LNCAP (cell line): ENCODE measurements around the gene CHCHD6.

Source experiments
- TF ChIP-seq, protein P1 (sequence below): fragments of 450-650 bp; IDR thresholded peaks from 2 replicates; pipeline ENCODE4 v1.5.1; 2017; ENCODE audit warnings: mild to moderate bottlenecking

The CHCHD6 gene

DNA sequence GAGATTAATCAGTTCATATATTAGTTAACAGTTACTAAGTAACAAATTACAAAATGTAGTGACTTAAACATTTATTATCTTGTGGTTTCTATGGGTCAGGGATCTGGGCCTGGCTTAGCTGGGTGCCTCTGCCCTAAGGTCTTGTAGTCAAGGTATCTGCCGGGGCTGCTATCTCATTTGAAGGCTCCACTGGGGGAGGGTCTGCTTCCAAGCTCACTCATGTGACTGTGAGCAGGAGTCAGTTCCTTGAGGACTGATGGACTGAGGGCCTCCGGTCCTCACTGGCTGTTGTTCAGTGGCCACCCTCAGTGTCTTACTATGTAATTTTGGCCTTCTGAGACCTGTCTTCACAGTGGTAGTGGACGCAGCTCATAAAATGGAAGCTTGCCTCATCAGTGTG, 143.0 kb downstream of the CHCHD6 start:
- TF ChIP-seq, protein P1, sequence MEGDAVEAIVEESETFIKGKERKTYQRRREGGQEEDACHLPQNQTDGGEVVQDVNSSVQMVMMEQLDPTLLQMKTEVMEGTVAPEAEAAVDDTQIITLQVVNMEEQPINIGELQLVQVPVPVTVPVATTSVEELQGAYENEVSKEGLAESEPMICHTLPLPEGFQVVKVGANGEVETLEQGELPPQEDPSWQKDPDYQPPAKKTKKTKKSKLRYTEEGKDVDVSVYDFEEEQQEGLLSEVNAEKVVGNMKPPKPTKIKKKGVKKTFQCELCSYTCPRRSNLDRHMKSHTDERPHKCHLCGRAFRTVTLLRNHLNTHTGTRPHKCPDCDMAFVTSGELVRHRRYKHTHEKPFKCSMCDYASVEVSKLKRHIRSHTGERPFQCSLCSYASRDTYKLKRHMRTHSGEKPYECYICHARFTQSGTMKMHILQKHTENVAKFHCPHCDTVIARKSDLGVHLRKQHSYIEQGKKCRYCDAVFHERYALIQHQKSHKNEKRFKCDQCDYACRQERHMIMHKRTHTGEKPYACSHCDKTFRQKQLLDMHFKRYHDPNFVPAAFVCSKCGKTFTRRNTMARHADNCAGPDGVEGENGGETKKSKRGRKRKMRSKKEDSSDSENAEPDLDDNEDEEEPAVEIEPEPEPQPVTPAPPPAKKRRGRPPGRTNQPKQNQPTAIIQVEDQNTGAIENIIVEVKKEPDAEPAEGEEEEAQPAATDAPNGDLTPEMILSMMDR = no peak

DNA sequence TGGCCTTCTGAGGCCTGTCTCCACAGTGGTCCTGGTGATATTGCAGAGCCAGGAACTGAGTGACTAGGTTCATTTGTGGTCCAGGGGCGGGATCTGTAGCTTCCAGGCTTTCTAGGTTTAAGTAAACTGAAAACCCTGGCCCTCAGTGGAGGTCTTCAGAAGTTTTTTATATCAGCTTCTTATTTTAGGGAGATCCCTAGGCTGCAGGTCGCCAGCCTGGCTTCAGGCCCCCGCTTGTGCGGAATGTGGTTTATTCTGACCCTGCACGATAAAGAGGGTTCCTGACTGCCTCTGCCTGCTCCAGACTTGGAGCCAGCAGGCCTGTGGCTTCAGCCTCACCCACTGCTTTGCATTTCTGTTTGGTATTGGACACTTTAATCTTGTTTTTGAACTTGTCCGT, 145.0 kb downstream of the CHCHD6 start:
- TF ChIP-seq, protein P1 = no peak

DNA sequence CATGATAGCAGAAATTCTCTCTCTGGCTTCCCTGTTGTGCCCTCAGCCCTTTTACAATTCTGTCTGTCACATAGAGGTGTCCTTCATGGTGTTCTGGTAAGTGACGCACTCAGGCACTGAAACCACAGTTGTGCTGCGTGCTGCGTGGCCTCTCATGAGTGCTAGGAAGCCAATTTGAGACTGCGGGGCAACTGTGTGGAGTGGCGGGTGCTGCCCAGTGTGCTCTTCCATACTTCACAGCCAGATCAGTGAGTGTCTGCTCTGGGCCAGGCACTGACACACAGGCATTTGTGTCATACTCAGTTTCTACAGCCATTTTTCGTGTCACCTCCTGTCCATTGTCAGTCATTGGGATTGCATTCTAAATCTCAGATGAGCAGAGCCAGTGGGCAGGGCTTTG, 145.7 kb downstream of the CHCHD6 start:
- TF ChIP-seq, protein P1 = no peak

DNA sequence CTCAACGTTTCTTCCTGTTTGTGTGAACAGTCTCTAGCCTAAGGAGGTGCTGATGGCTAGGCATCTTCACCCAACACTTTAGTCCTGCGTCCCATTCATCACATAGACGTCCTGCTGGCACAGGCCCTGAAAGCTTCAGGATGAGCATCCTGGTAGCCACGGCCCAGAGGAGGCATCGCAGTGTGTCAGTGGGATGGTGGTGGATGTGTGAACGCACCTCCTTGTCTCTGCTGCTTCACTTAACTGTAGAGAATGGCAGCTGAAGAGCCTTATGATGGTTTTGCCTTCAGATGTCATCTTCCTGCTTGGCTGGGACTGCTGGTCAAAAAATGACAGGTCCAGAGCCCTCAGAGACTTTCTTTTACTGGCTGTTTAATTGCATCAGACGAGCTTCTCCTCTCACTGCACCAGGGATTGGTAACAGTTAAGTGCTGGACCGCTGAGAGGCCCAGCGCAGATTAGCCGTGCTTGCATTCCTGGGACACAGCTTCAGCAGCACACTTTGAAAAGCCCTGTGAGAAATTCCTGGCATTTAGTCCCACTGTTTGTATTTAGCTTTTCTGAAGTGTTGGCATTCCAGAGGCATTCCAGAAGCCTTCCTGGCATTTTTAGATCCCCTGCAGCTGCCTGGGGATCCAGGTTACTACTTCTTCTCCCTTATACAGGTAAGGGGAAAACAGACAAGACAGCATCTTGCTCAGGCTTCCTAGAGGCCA, 146.5 kb downstream of the CHCHD6 start:
- TF ChIP-seq, protein P1 = no peak

DNA sequence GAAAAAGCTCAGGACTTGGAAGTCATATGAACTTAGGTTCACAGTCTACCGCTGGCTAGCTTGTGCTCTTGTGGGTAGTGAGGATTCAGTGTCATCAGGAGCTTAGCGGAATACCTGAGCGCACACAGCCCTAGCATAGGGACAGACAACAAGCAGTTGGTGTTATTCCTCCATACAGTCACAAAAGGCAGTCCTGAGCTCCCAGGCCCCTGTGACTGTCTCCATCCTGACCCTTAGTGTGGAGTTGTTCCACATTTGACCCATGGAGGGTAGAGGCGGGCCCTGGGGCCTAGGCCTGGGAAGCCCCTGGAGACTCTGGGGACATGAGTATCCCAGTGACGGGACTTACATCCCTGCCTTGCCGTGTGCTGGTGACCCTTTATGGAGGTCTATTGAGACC, 147.3 kb downstream of the CHCHD6 start:
- TF ChIP-seq, protein P1 = no peak

DNA sequence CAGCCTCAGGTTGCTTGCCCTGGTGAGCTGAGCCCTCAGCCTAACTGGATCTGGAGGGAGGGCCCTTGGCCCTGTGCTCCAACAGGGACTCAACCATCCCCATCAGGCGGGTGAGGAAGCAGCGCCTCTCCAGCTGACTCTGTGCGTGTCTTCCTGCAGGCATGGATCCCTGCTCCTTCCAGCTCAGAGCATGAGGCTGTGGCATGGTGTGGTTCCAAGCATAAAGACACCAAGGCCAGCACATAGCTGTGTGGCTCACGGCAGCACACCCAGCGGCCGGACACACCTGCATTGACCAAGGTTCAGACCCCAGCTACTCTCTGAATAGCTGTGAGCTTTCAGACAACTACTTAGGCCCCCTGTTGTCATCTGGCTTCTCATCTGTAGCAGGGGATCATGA, 147.9 kb downstream of the CHCHD6 start:
- TF ChIP-seq, protein P1 = no peak

DNA sequence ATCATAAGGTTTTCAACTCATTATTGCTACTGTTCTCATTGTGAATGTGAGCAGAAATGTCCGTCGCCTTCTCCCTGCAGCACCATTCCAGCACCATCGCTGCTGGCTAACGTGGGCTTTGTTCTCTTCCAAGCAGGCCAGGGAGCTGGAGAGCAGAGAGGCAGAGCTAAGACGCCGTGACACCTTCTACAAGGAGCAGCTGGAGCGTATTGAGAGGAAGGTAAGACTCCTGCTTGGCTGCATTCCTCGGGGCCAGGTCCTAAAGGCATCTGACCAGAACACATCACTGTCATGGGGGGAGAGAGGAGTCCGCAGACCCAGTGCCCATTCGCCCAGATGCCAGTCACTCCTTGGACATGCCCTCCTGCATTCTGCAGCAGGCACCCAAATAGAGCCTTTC, 148.5 kb downstream of the CHCHD6 start:
- TF ChIP-seq, protein P1 = no peak

DNA sequence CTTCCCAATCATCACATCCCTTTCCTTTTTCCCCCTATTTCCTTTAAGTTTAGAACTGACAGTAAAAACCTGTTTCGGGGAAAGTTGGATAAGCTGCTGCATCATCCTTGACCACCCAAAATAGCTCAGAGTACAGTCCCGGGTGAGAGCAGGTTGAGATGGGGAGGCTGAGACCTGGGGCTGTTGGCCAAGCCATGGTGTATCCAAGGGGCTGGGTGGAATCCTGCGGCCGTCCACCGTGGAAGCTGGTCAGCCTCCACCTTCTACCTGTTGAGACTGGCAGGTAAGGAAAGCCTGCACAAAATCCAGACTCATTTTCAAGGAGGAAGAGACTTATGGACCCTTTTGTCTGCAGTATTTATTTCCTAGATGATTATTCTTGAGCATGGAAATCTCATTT, 150.6 kb downstream of the CHCHD6 start:
- TF ChIP-seq, protein P1 = no peak
